Medulla oblongata (tissue), 1 donor: ENCODE data around the gene SLC38A10.
A peak's percentile ranks its signal among the peaks of the same experiment; 100 is the strongest.

Experiments used
- DNase-seq: peaks from one replicate; pipeline ENCODE4 v3.0.0-alpha.2; 2015; ENCODE audit errors: extremely low spot score

Gene SLC38A10

DNA sequence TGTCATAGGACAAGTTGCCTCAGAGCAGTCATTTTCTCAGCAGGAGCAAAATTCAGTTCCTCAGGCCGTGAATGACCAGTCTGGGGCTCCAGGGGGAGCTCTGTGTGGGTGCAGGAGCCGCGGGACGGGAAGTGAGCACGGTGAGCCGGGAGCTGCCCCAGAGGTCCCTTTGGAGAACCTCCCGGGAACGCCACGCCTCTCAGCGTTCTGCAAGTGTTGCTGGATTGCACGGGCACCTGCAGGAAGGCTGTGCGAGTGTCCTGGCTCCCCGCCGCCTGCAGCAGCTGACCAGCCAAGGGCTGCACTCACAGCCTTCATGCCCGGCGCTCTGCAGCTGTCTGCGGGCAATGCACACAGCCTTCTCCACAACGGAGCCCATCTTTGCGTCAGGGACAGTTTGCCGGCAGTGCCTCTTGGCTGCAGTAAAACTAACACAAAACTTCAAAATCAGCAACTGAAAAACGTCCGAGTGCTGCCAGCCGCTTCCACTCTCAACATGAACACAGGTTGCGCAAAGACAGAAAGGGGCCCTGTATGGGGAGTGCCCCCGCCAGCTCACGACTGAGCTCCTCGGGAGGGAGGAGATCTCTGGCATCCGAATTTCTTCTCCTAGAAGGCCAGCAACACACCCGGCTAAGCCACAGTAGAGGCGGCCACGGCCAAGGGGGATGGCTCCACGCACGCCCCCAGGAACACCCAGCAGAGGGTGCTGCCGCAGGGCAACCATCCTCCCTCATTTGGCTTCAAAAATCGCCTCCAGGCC, 40.0 kb downstream of the SLC38A10 start:
- peak; percentile 59 for DNase-seq

DNA sequence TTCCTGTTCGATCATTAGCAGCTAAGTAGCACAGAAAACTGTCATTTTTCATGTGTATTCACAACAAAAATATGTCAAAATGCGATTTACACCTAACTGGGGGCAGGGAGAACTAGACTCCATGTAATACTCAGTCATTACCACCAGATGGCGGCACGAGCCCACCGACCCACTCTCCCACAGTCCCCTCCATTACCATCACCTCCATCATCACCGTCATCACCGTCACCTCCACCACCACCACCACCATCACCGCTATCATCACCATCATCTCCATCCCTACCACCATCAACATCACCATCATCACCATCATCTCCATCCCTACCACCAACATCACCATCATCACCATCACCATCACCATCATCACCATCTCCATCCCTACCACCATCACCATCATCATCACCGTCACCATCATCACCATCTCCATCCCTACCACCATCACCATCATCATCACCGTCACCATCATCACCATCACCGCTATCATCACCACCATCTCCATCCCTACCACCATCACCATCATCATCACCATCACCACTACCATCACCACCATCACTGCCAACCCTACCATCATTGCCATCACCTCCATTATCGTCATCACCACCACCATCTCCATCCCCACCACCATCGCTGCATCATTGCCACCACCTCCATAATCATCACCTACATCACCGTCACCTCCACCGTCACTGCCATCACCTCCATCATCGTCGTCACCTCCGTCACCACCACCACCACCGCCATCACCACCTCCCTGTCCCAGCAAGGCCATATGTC, 41.6 kb downstream of the SLC38A10 start:
- peak; percentile 68 for DNase-seq

DNA sequence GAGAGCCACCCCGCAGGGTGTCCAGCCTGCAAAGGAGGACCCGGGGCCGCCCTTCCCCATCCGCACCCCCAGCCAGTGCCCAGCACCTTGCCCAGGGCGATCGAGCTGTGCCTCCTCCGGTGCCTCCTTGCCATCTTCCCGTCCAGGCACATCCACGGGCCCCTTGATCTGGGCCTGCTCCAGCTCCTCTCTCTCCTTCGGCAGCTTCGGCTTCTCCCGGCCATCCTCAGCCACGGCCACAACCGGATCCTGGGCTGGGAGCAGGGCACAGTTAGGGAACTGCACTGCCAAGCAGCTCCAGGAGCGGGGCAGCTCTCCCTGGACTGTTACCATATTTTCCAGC, 42.1 kb downstream of the SLC38A10 start:
- DNase-seq, result no peak

DNA sequence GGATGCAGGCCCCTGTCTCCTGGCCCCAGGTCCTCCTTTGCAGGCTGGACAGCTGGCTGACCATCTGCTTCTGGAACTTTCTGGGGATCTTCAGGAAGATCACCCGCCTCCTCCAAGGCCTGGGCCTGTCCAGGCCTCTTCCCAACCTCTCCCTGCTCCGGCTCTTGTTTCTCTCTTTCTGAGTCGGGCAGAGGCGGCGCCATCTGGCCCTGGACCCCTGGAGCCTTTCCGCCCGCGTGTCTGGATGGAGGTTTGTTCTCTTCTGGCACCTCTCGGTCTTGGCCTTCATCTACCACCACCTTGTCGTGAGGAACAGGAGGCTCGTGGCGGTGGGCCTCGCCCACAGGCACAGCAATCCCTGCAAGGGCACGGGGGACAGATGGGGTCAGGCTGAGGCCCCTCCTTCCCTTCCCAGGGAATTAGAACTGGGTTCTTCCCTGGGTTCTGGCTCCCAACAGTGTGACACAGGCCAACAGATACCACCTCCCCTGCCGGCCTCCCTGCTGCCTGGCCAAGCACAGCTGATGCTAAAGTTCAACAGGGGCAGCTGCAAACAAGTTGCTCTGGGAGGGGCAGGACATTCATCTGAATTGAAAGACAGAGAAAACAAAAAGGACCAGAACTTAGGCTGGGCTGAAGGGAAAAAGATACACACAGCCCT, 42.7 kb downstream of the SLC38A10 start:
- no peak for DNase-seq

DNA sequence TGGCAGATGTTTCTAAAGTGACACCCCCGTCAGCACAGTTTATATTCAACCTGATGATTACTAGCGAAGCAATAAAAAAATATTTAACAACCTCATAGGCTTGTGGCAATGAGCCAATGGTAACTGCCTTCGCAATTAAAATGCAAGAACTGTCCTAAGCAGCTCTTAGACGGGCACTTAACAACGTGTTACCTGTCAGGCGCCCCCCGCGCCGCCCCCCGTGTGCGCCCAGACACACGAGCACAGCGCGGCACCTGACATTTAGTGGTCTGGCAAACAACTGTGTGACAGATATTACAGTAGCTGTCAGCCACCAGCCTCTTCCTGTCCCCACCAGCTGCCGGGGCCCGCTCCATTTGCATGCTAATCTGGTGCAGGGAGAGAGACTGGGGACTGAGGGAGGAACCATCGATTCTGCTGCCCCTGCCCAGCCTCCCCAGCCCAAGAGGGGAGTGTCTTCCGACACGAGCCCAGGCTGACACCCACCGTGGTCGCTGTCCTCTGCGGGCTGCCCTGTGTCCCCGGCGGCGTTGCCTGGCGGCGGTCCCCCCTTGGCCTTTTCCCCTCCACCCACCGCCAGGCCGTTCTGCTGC, 43.3 kb downstream of the SLC38A10 start:
- DNase-seq, result no peak

DNA sequence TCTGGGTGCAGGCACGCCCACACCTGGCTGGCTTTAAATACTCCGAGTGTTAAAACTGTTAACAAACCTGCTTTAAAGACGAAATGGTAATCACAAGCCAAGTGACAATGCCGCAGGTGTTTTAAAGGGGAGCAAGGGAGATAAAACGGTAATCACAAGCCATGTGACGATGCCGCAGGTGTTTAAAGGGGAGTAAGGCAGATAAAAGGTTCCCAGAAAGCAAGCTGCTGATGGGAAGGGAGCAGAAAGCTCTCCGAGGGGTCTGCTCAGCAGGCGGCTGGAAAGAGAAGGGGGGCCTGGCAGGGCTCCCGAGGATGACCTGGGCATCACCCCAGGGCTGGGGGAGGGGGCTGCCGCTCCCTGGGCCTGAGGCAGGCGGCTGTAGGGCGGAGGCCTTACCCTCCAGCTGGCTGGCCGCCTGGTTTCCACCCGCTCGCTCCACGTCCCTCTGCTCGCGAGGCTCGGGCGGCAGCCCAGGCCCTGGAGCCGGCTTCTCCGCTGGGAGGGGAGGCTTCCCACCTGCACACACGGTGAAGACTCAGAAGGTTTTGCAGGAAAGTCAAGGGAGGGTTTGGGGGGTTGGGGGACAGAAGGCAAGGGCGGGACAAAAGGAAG, 43.9 kb downstream of the SLC38A10 start:
- DNase-seq, result no peak

DNA sequence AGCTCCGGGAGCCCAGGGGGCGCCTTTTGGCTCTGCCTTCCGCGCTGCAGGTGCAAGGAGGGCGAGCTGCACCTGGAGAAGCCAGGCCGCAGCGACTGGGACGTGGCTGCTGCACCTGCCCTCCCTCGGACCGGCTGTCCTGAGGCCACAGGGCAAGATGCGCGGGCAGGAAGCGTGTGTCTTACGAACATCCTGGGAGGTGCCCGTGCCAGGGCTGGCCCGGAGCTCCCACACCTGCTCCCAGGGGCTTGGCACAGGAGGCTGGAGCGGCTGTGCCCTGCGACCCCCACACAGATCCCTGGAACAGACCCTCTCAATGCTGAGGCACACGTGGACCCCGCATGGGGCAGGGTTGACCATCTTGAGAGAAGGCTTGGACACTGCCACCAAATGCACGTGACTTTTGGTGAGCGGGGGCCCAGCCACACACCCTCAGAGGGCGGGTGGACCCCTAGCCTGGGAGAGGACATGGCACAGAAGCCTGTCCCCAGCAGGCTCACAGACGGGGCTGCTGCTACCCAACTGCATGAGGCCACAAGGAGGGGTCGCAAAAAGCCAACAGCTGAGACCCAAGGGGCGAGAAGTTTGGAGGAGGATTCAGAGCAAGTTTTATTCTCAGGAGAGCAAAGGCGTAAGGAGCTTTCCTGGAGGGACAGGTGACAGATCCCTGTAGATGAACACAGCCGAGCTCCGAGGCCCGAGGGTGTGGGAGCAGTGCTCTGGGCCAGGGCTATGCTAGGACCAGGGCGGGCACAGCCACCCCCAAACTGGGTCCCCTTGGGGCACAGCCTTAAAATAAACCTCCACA, 44.6 kb downstream of the SLC38A10 start:
- no peak for DNase-seq

DNA sequence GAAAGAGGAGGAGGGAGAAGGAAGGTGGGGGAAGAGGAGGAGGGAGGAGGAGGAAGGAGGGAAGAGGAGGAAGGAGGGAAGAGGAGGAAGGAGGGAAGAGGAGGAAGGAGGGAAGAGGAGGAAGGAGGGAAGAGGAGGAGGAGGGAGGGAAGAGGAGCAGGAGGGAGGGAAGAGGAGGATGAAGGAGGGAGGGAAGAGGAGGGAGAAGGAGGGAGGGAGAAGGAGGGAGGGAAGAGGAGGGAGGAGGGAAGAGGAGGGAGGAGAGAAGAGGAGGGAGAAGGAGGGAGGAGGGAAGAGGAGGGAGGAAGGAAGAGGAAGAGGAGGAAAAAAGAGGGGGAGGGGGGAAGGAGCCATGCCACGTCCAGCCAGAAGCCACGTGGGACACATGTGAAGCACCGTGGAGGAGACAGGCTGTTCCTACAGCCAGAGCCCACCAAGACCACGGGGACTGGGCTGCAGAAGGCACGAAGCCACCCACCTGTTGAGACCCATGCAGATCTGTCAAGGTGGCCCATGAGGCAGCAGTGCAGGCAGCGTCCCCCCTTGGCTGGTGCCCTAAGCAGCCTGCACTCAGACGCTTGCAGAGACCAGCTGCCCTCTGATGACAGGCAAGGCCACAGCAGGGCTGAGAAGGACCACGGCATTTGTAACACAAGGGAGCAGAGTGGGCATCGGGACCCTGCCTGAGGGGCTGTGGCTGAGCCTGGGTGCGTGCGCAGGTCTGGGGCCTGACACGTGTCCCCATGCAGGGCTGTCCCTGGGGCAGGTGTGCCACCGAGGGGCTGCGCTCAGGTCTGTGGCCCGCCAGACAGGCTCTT, 45.7 kb downstream of the SLC38A10 start:
- DNase-seq, result no peak

DNA sequence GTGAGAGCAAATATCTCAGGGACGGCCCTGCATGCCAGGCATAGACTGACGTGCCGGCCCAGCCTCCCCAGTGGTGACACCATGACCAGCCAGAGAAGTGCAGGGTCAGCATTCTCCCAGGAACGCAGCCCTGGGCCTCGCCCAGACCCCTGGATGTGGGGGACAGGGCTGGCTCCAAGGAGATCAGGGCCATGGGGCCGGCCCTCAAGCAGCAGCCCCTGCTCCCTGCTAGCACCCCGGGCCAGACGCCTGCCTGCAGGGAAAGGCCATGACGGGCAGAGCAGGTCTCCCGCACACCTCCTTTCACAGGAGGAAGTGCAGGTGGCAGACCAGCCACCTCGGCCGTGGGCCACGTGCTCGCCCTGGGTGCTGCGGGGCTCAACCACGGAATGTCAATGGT, 46.5 kb downstream of the SLC38A10 start:
- no peak for DNase-seq

DNA sequence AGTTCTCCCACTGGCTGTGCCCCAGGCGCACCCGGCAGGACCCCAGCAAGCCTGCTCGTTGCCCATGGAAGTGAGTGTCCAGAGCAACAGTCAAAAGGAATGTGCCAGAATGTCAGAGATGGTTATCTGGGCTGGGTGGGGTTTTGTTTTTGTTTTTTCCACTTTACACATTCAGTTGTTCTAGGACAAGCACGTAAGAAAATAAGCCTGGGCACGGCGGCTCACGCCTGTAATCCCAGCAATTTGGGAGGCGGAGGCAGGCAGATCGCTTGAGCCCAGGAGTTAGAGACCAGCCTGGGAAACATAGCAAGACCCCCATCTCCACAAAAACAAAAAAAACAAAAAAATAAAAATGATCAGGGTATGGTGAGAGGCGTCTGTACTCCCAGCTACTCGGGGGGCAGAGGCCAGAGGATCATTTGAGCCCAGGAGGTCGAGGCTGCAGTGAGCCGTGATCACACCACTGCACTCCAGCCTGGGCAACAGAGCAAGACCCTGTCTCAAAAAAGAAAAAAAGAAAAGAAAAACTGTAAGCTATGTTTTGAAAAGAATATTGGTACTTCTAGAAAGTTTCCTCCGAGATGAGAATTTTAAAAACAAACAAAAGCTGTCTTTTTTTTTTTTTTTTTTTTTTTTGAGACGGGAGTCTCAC, 47.6 kb downstream of the SLC38A10 start:
- no peak for DNase-seq

DNA sequence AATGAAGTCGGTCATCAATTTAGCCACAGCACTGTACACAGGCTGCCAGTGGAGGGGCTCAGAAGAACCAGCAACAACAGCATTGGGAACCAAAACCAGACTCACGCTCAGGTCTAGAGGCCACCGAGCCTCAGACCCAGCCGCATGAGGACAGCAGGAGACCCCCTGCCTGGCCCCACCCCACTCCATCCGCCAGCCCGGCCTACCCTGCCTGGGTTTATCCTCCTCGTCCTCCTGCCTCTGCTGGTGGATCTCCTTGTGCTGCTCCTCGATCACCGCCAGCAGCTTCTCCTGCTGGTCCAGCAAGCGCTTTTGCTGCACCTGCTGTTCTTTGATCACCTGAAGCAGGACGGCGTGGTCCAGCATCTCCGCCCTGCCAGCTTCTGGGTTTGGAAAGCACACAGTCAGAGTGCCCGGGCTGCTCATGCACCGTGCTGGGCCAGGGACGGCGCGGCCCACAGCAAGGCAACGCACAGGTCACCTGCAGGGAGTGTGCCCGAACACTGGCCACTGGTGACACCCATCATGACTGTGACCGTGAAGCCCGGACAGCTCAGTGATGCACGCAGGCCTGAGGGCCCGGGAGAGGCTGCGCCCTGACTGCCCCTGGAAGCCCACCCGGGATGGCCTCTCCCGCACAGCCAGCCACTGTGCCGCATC, 48.3 kb downstream of the SLC38A10 start:
- DNase-seq, result no peak

DNA sequence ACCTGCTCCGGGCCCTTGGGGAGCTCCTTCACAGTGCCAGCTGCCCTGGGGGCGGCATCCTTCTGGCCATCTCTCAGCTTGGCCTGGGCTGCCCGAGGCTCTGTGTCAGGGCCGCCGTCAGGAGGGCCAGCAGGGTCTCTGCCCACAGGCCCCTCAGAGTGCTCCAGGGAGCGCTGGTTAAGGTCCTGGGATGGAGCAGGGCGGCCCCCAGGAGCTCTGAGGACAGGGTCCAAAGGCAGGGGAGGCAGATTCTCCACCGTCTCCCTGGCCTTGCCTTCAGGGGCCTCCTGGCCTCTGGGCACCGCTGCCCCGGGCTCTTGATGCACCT, 48.8 kb downstream of the SLC38A10 start:
- DNase-seq, result no peak

DNA sequence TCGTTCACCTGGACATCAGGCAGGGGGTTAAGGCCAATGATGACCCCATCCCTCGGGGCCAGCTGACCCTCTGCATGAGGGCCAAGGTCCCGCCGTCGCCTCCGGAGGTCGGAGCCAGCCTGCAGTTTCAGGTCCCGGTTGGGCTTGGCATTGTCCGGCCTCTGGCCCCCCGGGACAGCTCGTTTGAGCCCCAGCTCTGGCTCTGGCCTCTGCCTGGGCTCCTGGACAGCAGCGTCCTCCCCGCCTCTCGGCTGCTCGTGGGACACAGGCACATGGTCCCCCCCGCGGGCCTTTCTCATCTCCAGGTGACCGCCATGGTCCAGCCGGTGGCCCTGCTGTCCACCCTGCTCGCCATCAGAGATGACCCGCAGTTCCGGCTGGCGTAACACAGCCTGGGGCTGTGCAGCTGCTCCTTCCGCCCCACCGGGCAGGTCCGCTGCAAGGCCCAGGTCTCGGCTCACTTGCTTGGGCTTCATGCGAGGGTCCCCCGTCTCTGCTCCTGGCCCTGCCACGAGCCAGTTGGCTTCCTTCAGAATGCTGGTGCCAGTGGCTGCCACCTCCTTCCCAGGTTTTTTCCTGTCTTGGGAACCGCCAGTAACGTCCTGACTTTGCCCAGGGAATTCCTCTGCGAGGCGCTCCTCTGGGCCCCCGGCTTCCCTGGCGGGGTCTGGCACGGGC, 49.3 kb downstream of the SLC38A10 start:
- no peak for DNase-seq

DNA sequence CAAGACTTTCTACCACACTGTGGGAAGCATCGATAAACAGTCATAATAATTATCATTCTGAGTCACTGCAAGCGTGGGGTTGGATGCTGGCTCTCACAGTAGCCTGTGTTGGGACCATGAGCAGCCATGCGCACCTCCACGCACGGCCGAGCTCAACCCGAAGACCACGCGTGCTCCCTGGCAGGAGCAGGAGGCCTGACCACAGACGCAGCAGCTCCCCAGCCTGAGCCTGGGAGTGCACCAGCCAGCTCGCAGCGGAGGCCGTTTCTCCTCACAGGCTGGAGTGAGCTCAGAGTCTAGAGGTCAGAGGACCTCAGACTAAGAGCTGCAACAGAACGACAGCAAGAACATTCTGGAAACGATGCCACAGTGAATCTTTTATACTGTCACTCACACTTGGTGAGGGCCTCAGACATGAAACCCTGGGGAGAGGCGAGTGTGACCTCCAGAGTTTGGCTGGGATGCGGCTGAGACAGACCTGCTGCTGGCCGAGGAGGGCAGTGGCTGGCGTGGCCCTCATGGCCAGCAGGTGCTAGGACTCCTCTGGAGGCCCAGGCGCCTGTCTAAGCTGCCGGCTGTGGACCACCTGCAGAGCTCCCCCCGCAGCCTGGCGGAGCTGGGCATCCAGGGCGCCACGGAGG, 50.0 kb downstream of the SLC38A10 start:
- no peak for DNase-seq

DNA sequence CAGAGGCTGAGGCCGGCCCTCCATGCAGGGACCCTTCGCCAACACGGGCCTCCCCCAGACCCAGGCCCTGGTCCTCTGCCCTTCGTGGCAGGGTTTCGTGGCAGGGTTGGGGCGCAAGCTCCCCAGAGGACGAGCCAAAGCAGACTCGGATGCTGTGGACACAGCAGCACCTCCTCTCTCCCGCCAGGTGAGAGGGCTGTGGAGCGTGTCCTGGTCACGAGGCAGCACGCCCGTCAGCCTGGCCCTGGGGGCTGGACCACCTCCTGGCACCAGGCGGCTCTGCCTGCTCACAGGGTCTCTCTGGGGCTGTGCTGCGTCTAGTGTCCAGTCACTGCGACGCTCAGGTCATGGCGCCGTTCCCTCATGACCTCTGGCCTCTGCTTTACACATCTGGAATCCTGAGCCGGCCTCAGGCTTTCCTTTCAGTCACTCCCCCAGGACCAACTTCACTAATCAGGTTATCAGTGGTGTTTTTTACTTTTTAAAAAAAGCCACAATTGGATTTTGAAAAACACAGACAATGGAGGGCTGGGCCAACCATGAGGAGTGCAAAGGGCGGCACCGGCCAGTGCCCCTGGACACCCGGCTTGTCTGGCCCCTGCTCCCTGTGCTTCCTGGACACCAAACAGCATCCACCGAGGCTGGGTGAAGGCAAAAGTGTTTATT, 50.6 kb downstream of the SLC38A10 start:
- no peak for DNase-seq

DNA sequence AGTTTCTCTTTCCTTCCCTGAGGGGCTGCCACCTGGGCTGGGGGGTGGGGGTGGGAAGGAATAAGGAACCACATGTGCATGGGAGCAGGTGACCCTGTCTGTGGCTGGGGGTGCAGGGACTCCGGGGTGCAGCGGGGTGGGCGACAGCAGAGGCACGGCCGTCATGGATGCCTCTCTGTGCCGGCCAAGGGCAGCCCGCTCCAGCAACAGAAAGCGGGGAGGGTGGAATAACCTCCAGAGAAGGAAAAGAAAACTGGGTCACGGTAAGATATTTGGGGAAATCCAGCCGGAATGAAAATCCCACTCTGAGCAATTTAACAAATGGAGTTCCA, 51.8 kb downstream of the SLC38A10 start:
- no peak for DNase-seq

DNA sequence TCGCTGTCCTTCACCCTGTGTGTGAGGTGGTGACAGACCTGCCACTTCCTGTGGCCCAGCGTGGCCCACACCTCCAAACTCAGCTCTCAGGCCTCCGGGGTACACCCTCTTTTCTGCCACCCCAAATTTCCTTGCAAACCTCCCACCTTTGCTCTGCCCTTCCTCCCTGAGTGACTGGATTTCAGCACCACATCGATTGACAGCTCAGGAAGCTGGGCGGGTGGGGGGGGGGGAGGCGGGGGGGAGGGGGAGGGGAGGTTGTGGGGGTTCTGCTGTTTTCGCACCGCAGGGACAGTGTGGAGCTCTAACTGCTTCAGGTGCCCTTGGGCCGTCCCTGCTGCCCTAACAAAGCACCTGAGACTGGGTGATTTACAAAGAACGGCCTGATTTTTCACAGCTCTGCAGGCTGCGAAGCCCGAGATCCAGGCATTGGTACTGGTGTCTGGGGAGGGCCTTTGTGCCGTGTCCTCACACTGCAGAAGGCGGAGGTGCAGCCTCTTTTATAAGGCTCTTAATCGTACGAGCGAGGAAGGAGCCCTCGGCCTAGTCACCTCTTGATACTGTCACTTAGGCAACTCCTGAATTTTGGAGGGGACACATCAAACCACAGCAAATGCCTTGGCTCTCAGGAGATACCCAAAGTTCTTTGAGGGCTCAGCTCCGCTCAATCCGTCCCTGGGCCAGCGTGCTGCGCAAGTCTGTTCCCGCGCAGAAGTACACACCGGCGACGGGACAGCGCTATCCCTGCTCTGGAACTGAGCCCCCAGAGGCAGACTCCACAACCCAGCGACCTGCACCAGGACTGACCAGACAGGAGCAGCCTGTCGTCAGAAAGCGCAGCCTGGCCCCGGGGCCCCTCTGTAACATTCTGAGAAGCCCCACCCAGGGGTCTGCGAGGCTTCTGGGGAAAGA, 52.4 kb downstream of the SLC38A10 start:
- DNase-seq, result no peak
